HepG2 (cell line): ENCODE measurements around the gene TSHZ1. TPM values are rescaled to one million over a fixed set of nuclear protein-coding genes. Genes with fewer than 3 reads are reported as not detected.

ENCODE experiments used
- ARNT2 ChIP-seq: sonication (generic); formaldehyde crosslinking; IDR thresholded peaks from 2 replicates; pipeline ENCODE4 v1.8.0; 2022; ENCODE audit warnings: mild to moderate bottlenecking, low read depth, missing genetic modification reagents, moderate library complexity
- GATAD2A ChIP-seq: IDR thresholded peaks from 2 replicates; pipeline ENCODE4 v1.6.1; 2016
- KDM2A ChIP-seq: sonication (generic); formaldehyde crosslinking; IDR thresholded peaks from 2 replicates; pipeline ENCODE4 v1.4.0; 2020; ENCODE audit warnings: low read depth, missing genetic modification reagents, borderline replicate concordance
- NKX3-1 ChIP-seq: sonication (generic); formaldehyde crosslinking; IDR thresholded peaks from 2 replicates; pipeline ENCODE4 v1.5.0; 2020; ENCODE audit warnings: missing genetic modification reagents
- POLR2A ChIP-seq, 2 experiments: IDR thresholded peaks; 2 replicates each; pipeline ENCODE4 v1.6.1; 2011; ENCODE audit warnings: low read depth in 2 of 2, low read length in 2 of 2, mild to moderate bottlenecking in 1 of 2, moderate library complexity in 1 of 2; ENCODE audit not compliant: insufficient read depth in 1 of 2
- POLR2G ChIP-seq: fragments of 200-400 bp; formaldehyde crosslinking; IDR thresholded peaks from 2 replicates; pipeline ENCODE4 v1.6.1; 2018; ENCODE audit warnings: mild to moderate bottlenecking, low read depth, low read length, moderate library complexity
- TCF12 ChIP-seq, 2 experiments: fragments of 450-650 bp in 1 of 2; sonication (generic) in 1 of 2; formaldehyde crosslinking in 1 of 2; IDR thresholded peaks; 2 replicates each; pipeline versions ENCODE4 v1.6.1 to v1.8.0; 2017 to 2022; ENCODE audit warnings: antibody characterized with exemption in 1 of 2, mild to moderate bottlenecking in 1 of 2, missing genetic modification reagents in 1 of 2, moderate library complexity in 1 of 2
- TEAD2 ChIP-seq: sonication (generic); formaldehyde crosslinking; IDR thresholded peaks from 2 replicates; pipeline ENCODE4 v1.9.0; 2021; ENCODE audit warnings: missing genetic modification reagents
- TGIF2 ChIP-seq: IDR thresholded peaks from 2 replicates; pipeline ENCODE4 v1.6.1; 2016; ENCODE audit warnings: control low read depth, missing compliant biosample characterization
- YEATS4 ChIP-seq: sonication (generic); formaldehyde crosslinking; IDR thresholded peaks from 2 replicates; pipeline ENCODE4 v1.4.0; 2020; ENCODE audit warnings: missing genetic modification reagents, borderline replicate concordance
- ZFP36L1 ChIP-seq: sonication (generic); formaldehyde crosslinking; IDR thresholded peaks from 2 replicates; pipeline ENCODE4 v1.8.0; 2022; ENCODE audit warnings: mild to moderate bottlenecking, missing genetic modification reagents, moderate library complexity
- ZFP90 ChIP-seq: sonication (generic); formaldehyde crosslinking; IDR thresholded peaks from 2 replicates; pipeline ENCODE4 v1.8.0; 2022; ENCODE audit warnings: missing genetic modification reagents, mild to moderate bottlenecking, inconsistent platforms, borderline replicate concordance
- ZFYVE20 ChIP-seq: sonication (generic); formaldehyde crosslinking; IDR thresholded peaks from 2 replicates; pipeline ENCODE4 v1.8.0; 2023; ENCODE audit warnings: low read depth, mild to moderate bottlenecking, moderate library complexity, missing genetic modification reagents, borderline replicate concordance
- ZKSCAN1 ChIP-seq: fragments of 150-350 bp; IDR thresholded peaks from 2 replicates; pipeline ENCODE4 v1.6.1; 2014; ENCODE audit warnings: low read length
- ZNF556 ChIP-seq: sonication (generic); formaldehyde crosslinking; IDR thresholded peaks from 2 replicates; pipeline ENCODE4 v1.4.0; 2020; ENCODE audit warnings: mild to moderate bottlenecking, missing genetic modification reagents, borderline replicate concordance
- ZNF749 ChIP-seq: sonication (generic); formaldehyde crosslinking; IDR thresholded peaks from 2 replicates; pipeline ENCODE4 v1.8.0; 2022; ENCODE audit warnings: mild to moderate bottlenecking, missing genetic modification reagents, moderate library complexity, borderline replicate concordance
- ZNF773 ChIP-seq: sonication (generic); formaldehyde crosslinking; IDR thresholded peaks from 2 replicates; pipeline ENCODE4 v1.4.0; 2020; ENCODE audit warnings: missing genetic modification reagents, borderline replicate concordance
- ZSCAN25 ChIP-seq: sonication (generic); formaldehyde crosslinking; IDR thresholded peaks from 2 replicates; pipeline ENCODE4 v1.8.0; 2022; ENCODE audit warnings: mild to moderate bottlenecking, missing genetic modification reagents
- polyA plus RNA-seq, 8 experiments: library from polyadenylated mRNA; depleted of rRNA in 3 of 8; stranded (reverse) in 7 of 8; unstranded in 1 of 8; fragments of >200 nt; fragmentation: Illumina TruSeq in 4 of 8; extraction: Trizol in 4 of 8; gene quantifications; 2 replicates each; pipeline versions ENCODE4 v1.2.1 to v1.2.3, GENCODE V29; 2011 to 2016; ENCODE audit warnings: low read depth in 4 of 8, missing spikeins in 1 of 8, mixed read lengths in 1 of 8; ENCODE audit not compliant: insufficient read depth in 1 of 8
- total RNA-seq, 5 experiments: library from RNA; depleted of rRNA; stranded (reverse); fragments of >200 nt; fragmentation: Illumina TruSeq; extraction: Trizol; gene quantifications; 2 replicates each; pipeline ENCODE4 v1.2.3, GENCODE V29; 2016; ENCODE audit warnings: low read depth in 1 of 5
- TF ChIP-seq, protein P1 (sequence below): sonication (generic); formaldehyde crosslinking; IDR thresholded peaks from 2 replicates; pipeline ENCODE4 v1.8.0; 2022; ENCODE audit warnings: mild to moderate bottlenecking, missing genetic modification reagents, moderate library complexity
- TF ChIP-seq, protein P2 (sequence below): sonication (generic); formaldehyde crosslinking; IDR thresholded peaks from 2 replicates; pipeline ENCODE4 v1.4.0; 2020; ENCODE audit warnings: missing genetic modification reagents
- TF ChIP-seq, protein P3 (sequence below): sonication (generic); formaldehyde crosslinking; conservative IDR thresholded peaks from 2 replicates; pipeline ENCODE4 v1.4.0; 2020; ENCODE audit warnings: missing genetic modification reagents
- TF ChIP-seq, protein P4 (sequence below): sonication (generic); formaldehyde crosslinking; IDR thresholded peaks from 2 replicates; pipeline ENCODE4 v1.4.0; 2020; ENCODE audit warnings: missing genetic modification reagents, borderline replicate concordance

Gene TSHZ1
- total and polyA plus RNA-seq, 2 of the 13 experiments (the other 11 are each of a cell fraction or from before 2014, with no cell fraction given), result 2.5 to 2.7 TPM

DNA sequence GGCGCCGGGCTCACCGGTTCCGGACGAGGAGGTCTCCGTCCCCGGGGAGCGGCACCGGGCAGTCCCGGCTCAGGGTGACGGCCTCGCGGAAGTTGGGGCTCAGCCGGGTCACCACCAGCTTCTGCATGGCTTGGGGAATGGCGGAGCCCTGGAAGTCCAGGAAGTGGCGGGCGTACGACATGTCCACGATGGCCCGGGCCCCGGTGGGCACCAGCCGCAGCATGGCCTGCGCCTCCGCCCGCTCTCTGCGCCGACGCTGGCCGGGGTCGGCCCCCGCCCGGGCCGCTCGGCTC is 1.8 kb upstream of the TSHZ1 start (continued):
- peak; percentile 14; the same call in 1 of the 2 replicates for TF ChIP-seq YEATS4 (CRISPR knock-in tag)
- no peak for TF ChIP-seq GATAD2A (CRISPR knock-in tag)
- no peak for TF ChIP-seq ZFYVE20 (CRISPR knock-in tag)
- no peak for TF ChIP-seq ZKSCAN1
- TF ChIP-seq ZFP36L1 (CRISPR knock-in tag), result no peak
- peak in 1 of 2 experiments; percentile 66; a peak in 1 of 4 replicates for TF ChIP-seq POLR2A (IDR thresholded peaks at IDR 0.05; ENCODE audit: insufficient read depth in 1 of 2, low read depth in 2 of 2, low read length in 2 of 2)
- TF ChIP-seq, protein P1, sequence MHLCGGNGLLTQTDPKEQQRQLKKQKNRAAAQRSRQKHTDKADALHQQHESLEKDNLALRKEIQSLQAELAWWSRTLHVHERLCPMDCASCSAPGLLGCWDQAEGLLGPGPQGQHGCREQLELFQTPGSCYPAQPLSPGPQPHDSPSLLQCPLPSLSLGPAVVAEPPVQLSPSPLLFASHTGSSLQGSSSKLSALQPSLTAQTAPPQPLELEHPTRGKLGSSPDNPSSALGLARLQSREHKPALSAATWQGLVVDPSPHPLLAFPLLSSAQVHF (CRISPR knock-in tag), result no peak
- TF ChIP-seq, protein P2, sequence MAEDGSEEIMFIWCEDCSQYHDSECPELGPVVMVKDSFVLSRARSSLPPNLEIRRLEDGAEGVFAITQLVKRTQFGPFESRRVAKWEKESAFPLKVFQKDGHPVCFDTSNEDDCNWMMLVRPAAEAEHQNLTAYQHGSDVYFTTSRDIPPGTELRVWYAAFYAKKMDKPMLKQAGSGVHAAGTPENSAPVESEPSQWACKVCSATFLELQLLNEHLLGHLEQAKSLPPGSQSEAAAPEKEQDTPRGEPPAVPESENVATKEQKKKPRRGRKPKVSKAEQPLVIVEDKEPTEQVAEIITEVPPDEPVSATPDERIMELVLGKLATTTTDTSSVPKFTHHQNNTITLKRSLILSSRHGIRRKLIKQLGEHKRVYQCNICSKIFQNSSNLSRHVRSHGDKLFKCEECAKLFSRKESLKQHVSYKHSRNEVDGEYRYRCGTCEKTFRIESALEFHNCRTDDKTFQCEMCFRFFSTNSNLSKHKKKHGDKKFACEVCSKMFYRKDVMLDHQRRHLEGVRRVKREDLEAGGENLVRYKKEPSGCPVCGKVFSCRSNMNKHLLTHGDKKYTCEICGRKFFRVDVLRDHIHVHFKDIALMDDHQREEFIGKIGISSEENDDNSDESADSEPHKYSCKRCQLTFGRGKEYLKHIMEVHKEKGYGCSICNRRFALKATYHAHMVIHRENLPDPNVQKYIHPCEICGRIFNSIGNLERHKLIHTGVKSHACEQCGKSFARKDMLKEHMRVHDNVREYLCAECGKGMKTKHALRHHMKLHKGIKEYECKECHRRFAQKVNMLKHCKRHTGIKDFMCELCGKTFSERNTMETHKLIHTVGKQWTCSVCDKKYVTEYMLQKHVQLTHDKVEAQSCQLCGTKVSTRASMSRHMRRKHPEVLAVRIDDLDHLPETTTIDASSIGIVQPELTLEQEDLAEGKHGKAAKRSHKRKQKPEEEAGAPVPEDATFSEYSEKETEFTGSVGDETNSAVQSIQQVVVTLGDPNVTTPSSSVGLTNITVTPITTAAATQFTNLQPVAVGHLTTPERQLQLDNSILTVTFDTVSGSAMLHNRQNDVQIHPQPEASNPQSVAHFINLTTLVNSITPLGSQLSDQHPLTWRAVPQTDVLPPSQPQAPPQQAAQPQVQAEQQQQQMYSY, result no peak
- no peak for TF ChIP-seq TGIF2 (CRISPR knock-in tag)
- TF ChIP-seq, protein P3, sequence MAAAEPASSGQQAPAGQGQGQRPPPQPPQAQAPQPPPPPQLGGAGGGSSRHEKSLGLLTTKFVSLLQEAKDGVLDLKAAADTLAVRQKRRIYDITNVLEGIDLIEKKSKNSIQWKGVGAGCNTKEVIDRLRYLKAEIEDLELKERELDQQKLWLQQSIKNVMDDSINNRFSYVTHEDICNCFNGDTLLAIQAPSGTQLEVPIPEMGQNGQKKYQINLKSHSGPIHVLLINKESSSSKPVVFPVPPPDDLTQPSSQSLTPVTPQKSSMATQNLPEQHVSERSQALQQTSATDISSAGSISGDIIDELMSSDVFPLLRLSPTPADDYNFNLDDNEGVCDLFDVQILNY (CRISPR knock-in tag), result 0 out of 2 replicates have a peak, but pooled peaks have one; percentile 23
- no peak for TF ChIP-seq ZFP90 (CRISPR knock-in tag)
- TF ChIP-seq ZSCAN25 (CRISPR knock-in tag), result no peak
- TF ChIP-seq ZNF556 (CRISPR knock-in tag), result no peak
- TF ChIP-seq KDM2A (CRISPR knock-in tag), result peak; percentile 9; the same call in 1 of the 2 replicates
- no peak for TF ChIP-seq NKX3-1 (CRISPR knock-in tag)
- no peak for TF ChIP-seq TCF12 (IDR thresholded peaks at IDR 0.05)
- peak; percentile 44; the same call in 1 of the 2 replicates for TF ChIP-seq TCF12 (CRISPR knock-in tag; IDR thresholded peaks at IDR 0.05)
- no peak for TF ChIP-seq ZNF749 (CRISPR knock-in tag)
- no peak for TF ChIP-seq ZNF773 (CRISPR knock-in tag)
- no peak for TF ChIP-seq TEAD2
- no peak for TF ChIP-seq ARNT2
- TF ChIP-seq, protein P4, sequence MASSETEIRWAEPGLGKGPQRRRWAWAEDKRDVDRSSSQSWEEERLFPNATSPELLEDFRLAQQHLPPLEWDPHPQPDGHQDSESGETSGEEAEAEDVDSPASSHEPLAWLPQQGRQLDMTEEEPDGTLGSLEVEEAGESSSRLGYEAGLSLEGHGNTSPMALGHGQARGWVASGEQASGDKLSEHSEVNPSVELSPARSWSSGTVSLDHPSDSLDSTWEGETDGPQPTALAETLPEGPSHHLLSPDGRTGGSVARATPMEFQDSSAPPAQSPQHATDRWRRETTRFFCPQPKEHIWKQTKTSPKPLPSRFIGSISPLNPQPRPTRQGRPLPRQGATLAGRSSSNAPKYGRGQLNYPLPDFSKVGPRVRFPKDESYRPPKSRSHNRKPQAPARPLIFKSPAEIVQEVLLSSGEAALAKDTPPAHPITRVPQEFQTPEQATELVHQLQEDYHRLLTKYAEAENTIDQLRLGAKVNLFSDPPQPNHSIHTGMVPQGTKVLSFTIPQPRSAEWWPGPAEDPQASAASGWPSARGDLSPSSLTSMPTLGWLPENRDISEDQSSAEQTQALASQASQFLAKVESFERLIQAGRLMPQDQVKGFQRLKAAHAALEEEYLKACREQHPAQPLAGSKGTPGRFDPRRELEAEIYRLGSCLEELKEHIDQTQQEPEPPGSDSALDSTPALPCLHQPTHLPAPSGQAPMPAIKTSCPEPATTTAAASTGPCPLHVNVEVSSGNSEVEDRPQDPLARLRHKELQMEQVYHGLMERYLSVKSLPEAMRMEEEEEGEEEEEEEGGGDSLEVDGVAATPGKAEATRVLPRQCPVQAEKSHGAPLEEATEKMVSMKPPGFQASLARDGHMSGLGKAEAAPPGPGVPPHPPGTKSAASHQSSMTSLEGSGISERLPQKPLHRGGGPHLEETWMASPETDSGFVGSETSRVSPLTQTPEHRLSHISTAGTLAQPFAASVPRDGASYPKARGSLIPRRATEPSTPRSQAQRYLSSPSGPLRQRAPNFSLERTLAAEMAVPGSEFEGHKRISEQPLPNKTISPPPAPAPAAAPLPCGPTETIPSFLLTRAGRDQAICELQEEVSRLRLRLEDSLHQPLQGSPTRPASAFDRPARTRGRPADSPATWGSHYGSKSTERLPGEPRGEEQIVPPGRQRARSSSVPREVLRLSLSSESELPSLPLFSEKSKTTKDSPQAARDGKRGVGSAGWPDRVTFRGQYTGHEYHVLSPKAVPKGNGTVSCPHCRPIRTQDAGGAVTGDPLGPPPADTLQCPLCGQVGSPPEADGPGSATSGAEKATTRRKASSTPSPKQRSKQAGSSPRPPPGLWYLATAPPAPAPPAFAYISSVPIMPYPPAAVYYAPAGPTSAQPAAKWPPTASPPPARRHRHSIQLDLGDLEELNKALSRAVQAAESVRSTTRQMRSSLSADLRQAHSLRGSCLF (CRISPR knock-in tag), result no peak
- no peak for TF ChIP-seq POLR2G
